D341Med (cell line): ENCODE results near the gene MTUS2.

Source experiments
- DNase-seq: peaks from one replicate; pipeline ENCODE4 v3.0.0; 2012; ENCODE audit warnings: low spot score

Gene MTUS2

GRCh38 chr13:28859069-28859468 lies 38.9 kb downstream of the MTUS2 start:
- no peak for DNase-seq

GRCh38 chr13:28859717-28860116 lies 39.6 kb downstream of the MTUS2 start:
- DNase-seq = no peak

GRCh38 chr13:28864544-28864943 lies 44.4 kb downstream of the MTUS2 start:
- no peak for DNase-seq

- no peak for DNase-seq
These were observed 45.1 kb downstream of the MTUS2 start for GRCh38 chr13:28865149-28865744.

- no peak for DNase-seq
These were observed 45.8 kb downstream of the MTUS2 start for GRCh38 chr13:28865951-28866350.

- no peak for DNase-seq
These were observed 46.8 kb downstream of the MTUS2 start for GRCh38 chr13:28866932-28867331.

- DNase-seq = no peak
These were observed 47.4 kb downstream of the MTUS2 start for GRCh38 chr13:28867564-28867963.

- no peak for DNase-seq
These were observed 52.5 kb downstream of the MTUS2 start for GRCh38 chr13:28872427-28873176.

GRCh38 chr13:28875846-28876615 lies 55.9 kb downstream of the MTUS2 start:
- DNase-seq = no peak

- DNase-seq = no peak
These were observed 57.3 kb downstream of the MTUS2 start for GRCh38 chr13:28877408-28877807.

GRCh38 chr13:28885181-28885580 lies 65.0 kb downstream of the MTUS2 start:
- no peak for DNase-seq

- DNase-seq = no peak
These were observed 69.1 kb downstream of the MTUS2 start for GRCh38 chr13:28889086-28889732.

GRCh38 chr13:28890712-28891111 lies 70.6 kb downstream of the MTUS2 start:
- DNase-seq = no peak

- no peak for DNase-seq
These were observed 97.9 kb downstream of the MTUS2 start for GRCh38 chr13:28918030-28918429.

GRCh38 chr13:28922341-28922740 lies 102.2 kb downstream of the MTUS2 start:
- DNase-seq = no peak

GRCh38 chr13:28935104-28935503 lies 115.0 kb downstream of the MTUS2 start:
- DNase-seq = no peak

- DNase-seq = no peak
These were observed 122.8 kb downstream of the MTUS2 start for GRCh38 chr13:28942906-28943305.

GRCh38 chr13:28953714-28954418 lies 133.7 kb downstream of the MTUS2 start:
- no peak for DNase-seq

- DNase-seq = no peak
These were observed 134.2 kb downstream of the MTUS2 start for GRCh38 chr13:28954419-28954725.

GRCh38 chr13:28954810-28955209 lies 134.7 kb downstream of the MTUS2 start:
- DNase-seq = no peak

GRCh38 chr13:28955264-28955966 lies 135.3 kb downstream of the MTUS2 start:
- DNase-seq = no peak

GRCh38 chr13:28958018-28958417 lies 137.9 kb downstream of the MTUS2 start:
- no peak for DNase-seq
